ENCODE measurements around the gene OR1E2.
"Not testable (repeated sequence)": the region's sequence is repeated elsewhere in the genome, so short reads cannot be mapped to it uniquely, and the experiment has no call there.

DNA sequence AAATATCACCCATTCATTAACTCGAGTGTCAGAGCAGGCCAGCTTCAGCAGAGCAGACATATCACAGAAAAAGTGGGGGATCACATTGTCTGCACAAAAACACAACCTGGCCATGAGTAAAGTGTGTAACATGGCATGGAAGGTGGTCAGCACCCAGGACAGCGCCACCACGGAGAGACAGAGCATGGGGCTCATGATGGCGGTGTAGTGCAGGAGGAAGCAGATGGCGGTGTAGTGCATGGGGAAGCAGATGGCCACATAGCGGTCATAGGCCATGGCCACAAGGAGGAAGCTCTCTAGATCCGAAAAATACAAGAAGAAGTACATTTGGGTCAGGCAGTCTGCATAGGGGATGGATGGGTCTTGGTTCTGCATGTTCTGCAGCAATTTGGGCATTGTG is 426 bp downstream of the OR1E2 start:
- TF ChIP-seq, protein P1, sequence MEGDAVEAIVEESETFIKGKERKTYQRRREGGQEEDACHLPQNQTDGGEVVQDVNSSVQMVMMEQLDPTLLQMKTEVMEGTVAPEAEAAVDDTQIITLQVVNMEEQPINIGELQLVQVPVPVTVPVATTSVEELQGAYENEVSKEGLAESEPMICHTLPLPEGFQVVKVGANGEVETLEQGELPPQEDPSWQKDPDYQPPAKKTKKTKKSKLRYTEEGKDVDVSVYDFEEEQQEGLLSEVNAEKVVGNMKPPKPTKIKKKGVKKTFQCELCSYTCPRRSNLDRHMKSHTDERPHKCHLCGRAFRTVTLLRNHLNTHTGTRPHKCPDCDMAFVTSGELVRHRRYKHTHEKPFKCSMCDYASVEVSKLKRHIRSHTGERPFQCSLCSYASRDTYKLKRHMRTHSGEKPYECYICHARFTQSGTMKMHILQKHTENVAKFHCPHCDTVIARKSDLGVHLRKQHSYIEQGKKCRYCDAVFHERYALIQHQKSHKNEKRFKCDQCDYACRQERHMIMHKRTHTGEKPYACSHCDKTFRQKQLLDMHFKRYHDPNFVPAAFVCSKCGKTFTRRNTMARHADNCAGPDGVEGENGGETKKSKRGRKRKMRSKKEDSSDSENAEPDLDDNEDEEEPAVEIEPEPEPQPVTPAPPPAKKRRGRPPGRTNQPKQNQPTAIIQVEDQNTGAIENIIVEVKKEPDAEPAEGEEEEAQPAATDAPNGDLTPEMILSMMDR (IDR thresholded peaks at IDR 0.05) = not testable (repeated sequence)
- not testable (repeated sequence) for TF ChIP-seq POLR2A (IDR thresholded peaks at IDR 0.05)

All from right lobe of liver (tissue), 4 donors.